NCI-H460 (cell line): ENCODE measurements around the gene CEP41. TPM values are rescaled to one million over a fixed set of nuclear protein-coding genes. Genes with fewer than 3 reads are reported as not detected.

ENCODE experiments used
- DNase-seq: peaks from one replicate; pipeline ENCODE4 v3.0.0-alpha.2; 2016; ENCODE audit warnings: low read depth; ENCODE audit errors: extremely low read depth
- small RNA-seq, 2 experiments: library from RNA; depleted of rRNA; stranded (forward); fragments of <200 nt; gene quantifications; one replicate each; pipeline ENCODE3, GENCODE V24; 2014
- total RNA-seq: library from RNA; depleted of rRNA; stranded (reverse); fragments of >200 nt; shearing (Covaris generic); gene quantifications from 2 replicates; pipeline ENCODE4 v1.2.3, GENCODE V29; 2014; rRNA removed

Gene CEP41
- total RNA-seq, 1 experiment from 2014 or later: 22.4 TPM

- peak; percentile 80 for DNase-seq
Measured at GRCh38 chr7:130356876-130357611, 83.8 kb downstream of the CEP41 start.

- DNase-seq: peak; percentile 98
Measured at GRCh38 chr7:130356121-130356875, 84.5 kb downstream of the CEP41 start.

DNA sequence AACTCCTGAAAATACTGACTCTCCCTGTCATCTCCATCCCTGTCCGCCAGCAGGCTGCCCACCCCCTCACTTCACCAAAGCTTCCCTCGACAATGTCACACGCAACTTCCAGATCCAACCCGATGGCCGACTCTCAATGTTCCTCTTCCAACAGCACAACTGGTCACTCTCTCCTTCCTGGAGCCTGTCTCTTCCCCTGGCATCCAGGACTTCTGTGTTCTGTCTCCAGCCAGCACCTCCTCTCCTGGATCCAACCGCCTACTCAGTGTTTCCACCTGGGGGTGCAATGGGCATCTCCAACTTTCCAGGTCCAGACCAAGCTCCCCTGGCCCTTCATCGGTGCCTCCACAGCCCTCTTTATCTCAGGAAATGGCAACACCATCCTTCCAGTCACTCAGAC, 87.6 kb downstream of the CEP41 start:
- DNase-seq: no peak

GRCh38 chr7:130352194-130353074, 88.4 kb downstream of the CEP41 start:
- DNase-seq: no peak

DNA sequence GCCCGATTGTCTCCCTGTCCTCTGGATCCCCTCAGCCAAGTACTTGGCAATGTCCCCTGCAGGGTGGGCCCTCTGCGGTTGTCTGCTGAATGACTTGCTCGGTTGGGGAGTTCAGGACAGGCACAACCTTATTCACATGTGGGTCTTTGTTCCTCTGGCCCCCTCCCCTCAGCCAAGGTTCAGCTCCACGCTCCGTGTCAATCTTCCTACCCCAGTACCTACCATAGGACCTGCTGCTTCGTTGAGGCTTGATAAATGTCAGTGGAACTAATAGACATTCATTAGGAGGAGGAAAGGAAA, 89.1 kb downstream of the CEP41 start:
- DNase-seq: no peak

DNA sequence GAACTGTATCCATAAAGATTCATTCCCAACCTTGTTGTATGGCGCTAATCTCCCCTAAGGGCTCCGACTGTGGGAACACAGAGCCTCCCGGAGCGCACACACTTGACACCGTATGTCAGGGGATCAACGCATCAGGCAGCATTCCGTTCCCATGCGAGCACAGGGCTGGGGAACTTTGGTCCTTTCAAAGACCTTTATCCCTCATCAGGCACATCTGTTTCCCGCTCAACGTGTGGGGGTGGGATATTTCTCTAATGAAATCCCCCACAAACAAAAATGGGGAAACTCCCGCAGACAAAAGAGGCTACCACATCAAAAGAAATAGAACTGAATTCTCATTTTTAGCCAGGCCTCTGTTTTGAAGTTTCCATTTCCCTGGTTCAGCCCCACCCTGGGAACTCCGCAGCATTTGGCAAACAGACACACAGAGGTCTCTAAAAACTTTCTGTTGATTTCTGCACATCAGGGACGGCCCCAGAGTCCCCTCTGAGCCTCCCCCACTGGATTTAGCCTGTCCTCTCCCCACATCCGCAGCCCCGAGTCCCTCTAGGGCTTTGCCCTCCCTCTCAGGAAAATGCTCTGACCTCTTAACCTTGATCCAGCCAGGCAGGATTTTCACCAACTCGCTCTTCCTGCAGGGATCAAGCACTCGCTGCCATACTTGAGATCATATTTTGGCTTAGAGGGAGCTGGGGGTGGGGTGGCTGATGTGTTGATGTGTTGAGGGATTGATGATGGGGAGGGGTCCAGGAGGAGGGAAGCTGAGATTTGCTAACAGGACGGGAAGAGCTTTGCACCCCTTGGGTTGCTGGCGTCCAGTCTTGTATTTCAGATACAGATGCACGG, 89.6 kb downstream of the CEP41 start:
- no peak for DNase-seq

DNA sequence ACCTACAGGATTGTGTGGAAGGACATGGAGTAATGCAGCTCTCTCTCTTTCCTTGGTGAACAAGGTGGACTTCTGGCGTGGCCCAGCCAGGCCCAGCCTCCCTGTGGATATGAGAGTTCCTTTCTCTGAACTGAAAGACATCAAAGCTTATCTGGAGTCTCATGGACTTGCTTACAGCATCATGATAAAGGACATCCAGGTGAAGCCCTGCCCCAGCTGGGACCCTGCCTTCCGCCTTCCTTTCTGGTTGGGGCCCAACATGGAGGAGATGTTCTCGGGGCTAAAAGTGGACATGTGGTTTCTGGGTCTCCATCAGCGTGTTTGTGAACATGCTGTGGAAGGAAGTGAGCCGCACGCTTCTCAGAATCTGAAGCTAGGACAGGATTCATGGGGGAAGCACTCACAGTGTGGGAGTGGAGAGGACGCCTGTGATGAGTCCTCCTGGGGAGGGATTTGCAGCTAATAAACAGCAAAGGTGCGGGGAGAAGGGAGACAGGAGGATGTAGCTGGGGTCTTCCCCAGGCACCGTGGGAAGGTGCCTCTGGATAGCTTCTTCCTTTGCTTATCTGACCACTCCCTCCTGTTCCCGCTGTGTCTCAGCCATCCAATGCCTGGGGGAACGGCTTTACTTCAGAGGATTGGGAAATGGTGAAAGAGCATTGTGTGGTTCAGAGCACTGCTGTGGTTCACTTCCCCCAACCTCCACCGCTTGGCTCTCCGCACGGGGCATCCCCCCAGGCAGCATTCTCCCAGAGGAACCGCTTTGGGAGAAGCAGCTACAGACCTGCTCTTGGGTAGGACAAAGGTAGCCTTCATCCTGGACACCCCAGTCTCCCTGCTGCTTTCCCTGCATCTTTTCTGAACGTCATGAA, 90.7 kb downstream of the CEP41 start:
- no peak for DNase-seq

DNA sequence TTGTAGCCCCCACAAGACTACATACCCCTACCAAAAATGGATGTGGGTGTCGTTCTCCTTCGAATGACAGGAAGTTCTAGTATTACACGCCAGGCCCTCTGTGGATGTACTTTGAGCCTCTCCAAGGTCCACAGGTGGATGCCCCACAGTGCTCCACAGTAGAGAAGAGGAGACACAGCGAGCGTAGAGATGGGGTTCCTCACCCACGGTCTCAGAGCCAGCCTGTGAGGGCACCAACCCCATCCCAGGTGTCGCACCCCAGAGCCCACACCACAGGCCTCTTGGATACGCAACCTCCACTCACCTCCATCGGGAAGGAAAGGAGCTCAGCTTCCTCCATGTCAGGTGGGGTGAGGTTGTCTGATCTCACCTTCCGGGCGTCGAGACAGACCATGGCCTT, 93.9 kb downstream of the CEP41 start:
- no peak for DNase-seq

GRCh38 chr7:130346177-130346905, 94.5 kb downstream of the CEP41 start:
- DNase-seq: no peak

- no peak for DNase-seq
Measured at GRCh38 chr7:130345725-130346124, 95.1 kb downstream of the CEP41 start.

- no peak for DNase-seq
Measured at GRCh38 chr7:130345136-130345535, 95.7 kb downstream of the CEP41 start.

- no peak for DNase-seq
Measured at GRCh38 chr7:130344271-130344866, 96.4 kb downstream of the CEP41 start, which contains the start of gene CPA5. TSS of gene CPA5 (plus strand) at chr7:130344816. CDS start at chr7:130346486, 1,670 bp downstream.

Small RNA genes lying within 50 kb of the gene (small RNA-seq; reads per million reads assigned to genes)
- 0 reads per million in 2 experiments for gene RF02148
- 0 reads per million in 2 experiments for gene RF02149
- gene RF02150: 0 reads per million in 2 experiments

Other genes with a start within 250 kb of the CEP41 start
- 79.1 and 86.0 TPM in 2 replicates for gene TMEM209, start 235.6 kb downstream of the CEP41 start, total RNA-seq
- gene SSMEM1, start 233.2 kb downstream of the CEP41 start, total RNA-seq: 0.12 TPM in 1 of 2 replicates, not detected in the other
- gene CPA2, start 174.2 kb downstream of the CEP41 start, total RNA-seq: 0.59 and 0.75 TPM in 2 replicates
- 1.6 and 1.8 TPM in 2 replicates for gene CPA4, start 147.9 kb downstream of the CEP41 start, total RNA-seq
- gene CPA5, start 96.2 kb downstream of the CEP41 start, total RNA-seq: not detected in 2 replicates
- gene CPA1, start 60.5 kb downstream of the CEP41 start, total RNA-seq: not detected in 2 replicates
- 29.4 and 36.0 TPM in 2 replicates for gene MEST, start 51.1 kb upstream of the CEP41 start, total RNA-seq
- 26.7 and 31.9 TPM in 2 replicates for gene COPG2, start 227.7 kb upstream of the CEP41 start, total RNA-seq
- gene TSGA13, start 245.5 kb upstream of the CEP41 start, total RNA-seq: not detected in 2 replicates